DMS53 treated with DMSO at 0.1 percent for 48 hours (cell line): ENCODE results near the gene ACAD11.
"Not testable (repeated sequence)": the region's sequence is repeated elsewhere in the genome, so short reads cannot be mapped to it uniquely, and the experiment has no call there.

Experiments
- DNase-seq: peaks from one replicate; lab custom pipeline; 2025; ENCODE audit not compliant: unreplicated experiment; lab: John Stamatoyannopoulos, UW

The ACAD11 gene

GRCh38 chr3:132600614-132601013, 59.0 kb downstream of the ACAD11 start:
- not testable (repeated sequence) for DNase-seq

- DNase-seq, result no peak
These were observed 61.4 kb downstream of the ACAD11 start for GRCh38 chr3:132598181-132598580.

DNA sequence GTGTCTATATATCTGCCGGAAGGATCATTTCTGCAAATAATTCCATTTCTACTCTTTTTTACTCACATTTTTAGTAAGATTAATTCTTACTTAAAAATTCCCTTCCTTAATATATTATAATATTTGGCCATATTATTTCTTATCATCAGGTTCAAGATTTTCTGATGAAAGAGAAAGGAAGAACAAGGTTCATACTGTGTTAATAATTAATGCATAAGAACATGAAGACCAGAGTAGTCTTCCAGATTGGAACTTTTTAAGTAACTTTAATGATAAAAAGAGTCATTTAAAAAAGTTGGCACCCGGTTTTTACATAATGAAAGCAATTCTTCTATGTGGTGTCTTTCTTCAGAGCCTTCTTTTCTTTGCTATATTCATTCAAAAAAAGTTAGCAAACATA, 61.9 kb downstream of the ACAD11 start:
- DNase-seq, result no peak

DNA sequence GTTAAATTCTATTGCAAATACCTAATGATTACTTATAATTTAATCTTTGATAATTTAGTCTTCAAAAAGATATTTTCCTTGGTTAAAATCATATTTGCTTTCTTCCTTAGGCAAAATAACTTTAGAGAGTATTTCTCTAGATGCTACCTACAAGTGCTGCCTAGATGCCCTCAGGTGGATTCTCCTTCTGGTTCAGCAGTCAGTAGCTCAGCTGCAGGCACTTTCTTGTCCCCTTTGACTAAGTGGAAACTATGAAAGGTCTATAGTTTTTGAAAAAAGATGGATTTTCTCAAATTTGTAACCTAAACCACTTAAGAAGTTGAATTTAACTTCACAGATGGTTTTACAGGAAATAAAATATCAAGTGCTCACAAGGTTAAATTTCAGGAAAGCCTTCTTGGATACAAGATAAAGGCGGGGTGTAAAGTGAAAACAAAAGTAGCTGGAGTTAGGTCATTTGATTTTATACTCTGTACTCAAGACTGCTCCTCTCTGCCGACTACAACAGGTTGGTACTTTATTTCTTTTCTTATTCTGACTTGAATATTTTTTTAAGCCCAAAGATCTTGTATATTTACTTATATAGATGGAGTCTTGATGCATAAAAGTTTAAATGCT, 62.7 kb downstream of the ACAD11 start, which contains the start of gene ACKR4:
TSS of gene ACKR4 (plus strand) at position 455 of the 618 bp plus-strand sequence. CDS start 3,128 bp downstream, outside the sequence.
- no peak for DNase-seq

- DNase-seq, result no peak
These were observed 63.3 kb downstream of the ACAD11 start for GRCh38 chr3:132596326-132596725.

- no peak for DNase-seq
These were observed 64.6 kb downstream of the ACAD11 start for GRCh38 chr3:132595014-132595413.

DNA sequence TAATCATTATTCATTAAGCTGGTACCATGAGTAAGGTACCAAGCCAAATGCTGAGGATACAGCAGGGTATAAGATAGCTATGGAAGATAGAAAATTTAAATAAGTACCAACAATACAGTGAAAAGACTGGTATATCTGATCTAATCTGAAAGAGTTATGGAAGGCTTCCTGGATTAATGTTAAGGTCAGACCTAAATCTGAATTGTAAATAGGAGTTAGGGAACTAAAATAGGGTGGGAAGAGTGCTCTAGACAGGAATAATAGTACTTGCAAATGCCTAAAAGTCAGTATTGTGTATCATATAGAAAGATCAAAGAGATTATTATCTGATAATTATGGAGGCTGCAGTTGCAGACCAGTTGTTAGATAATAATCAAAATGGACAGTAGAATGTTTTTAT, 65.1 kb downstream of the ACAD11 start:
- DNase-seq, result no peak

- no peak for DNase-seq
These were observed 65.7 kb downstream of the ACAD11 start for GRCh38 chr3:132593947-132594323.

- DNase-seq, result no peak
These were observed 66.2 kb downstream of the ACAD11 start for GRCh38 chr3:132593241-132593946.

DNA sequence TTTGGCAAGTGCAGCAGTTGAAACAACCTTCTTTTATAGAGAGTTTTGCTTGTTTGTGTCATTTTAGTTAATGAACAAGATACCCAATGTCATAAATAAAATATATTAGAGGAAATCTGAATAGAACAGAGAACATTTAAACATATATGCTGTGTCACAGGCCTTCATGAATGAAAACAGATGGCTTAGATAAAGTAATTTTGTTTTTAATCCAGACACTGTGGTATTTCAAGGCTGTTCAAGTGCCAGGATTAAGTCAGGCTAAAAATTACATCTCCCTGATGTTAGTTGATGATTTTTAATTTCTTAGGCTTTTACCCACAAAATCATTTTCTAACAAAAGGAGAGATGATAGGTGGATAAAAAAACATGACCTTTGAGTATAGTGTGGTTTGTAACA, 67.4 kb downstream of the ACAD11 start:
- no peak for DNase-seq

GRCh38 chr3:132587401-132587800, 72.2 kb downstream of the ACAD11 start:
- DNase-seq, result no peak

DNA sequence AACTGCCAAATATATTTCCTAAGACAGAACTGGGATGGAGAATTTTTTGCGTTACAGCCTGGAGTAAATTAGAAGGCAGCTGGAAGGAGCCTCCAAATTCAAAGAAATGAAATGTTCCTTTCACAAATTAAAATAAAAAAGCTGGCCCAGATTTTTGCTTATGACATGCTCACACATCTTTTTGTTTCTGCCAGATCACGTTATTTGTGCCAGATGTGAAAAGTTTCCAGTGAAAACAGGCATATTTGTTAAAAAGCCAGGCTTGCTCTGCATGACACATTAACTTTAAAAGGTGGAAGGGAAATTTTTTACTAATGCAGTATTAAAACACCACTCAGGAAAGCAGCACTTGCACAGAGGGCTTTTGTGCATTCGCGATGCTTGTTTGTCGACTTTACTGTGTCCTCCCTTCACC, 85.8 kb downstream of the ACAD11 start:
- no peak for DNase-seq

GRCh38 chr3:132570016-132570415, 89.6 kb downstream of the ACAD11 start:
- no peak for DNase-seq

- DNase-seq, result no peak
These were observed 90.0 kb downstream of the ACAD11 start for GRCh38 chr3:132569580-132569979.

- DNase-seq, result no peak
These were observed 90.5 kb downstream of the ACAD11 start for GRCh38 chr3:132569153-132569552.

- no peak for DNase-seq
These were observed 91.2 kb downstream of the ACAD11 start for GRCh38 chr3:132568422-132568821.

GRCh38 chr3:132564070-132564465, 95.5 kb downstream of the ACAD11 start:
- no peak for DNase-seq

GRCh38 chr3:132563420-132564069, 96.1 kb downstream of the ACAD11 start:
- DNase-seq, result no peak

- no peak for DNase-seq
These were observed 98.6 kb downstream of the ACAD11 start for GRCh38 chr3:132561003-132561402.

- no peak for DNase-seq
These were observed 103.0 kb downstream of the ACAD11 start for GRCh38 chr3:132556508-132557159.

- DNase-seq, result not testable (repeated sequence)
These were observed 103.6 kb downstream of the ACAD11 start for GRCh38 chr3:132556036-132556386.
